A549 treated with dexamethasone at 1 μM for 4 hours (cell line): Measurements from ENCODE around the gene PRPF19. TPM values are rescaled to one million over a fixed set of nuclear protein-coding genes. Genes with fewer than 3 reads are reported as not detected.

ENCODE experiments used
- total RNA-seq: library from RNA; stranded (reverse); fragments of 200-300 nt; extraction: Qiagen RNA extraction; gene quantifications from 5 replicates; pipeline ENCODE4 v1.2.3, GENCODE V29; 2022

PRPF19 gene
- total RNA-seq: 151 to 187 TPM (median 176 TPM) in 5 replicates

GRCh38 chr11:60906132-60906972 is at the start of gene PRPF19:
TSS of gene PRPF19 (minus strand) at chr11:60906585. CDS start at chr11:60906382, 203 bp downstream.

GRCh38 chr11:60951904-60952741 is 45.7 kb upstream of the PRPF19 start, which contains the start of gene SLC15A3:
TSS of gene SLC15A3 (minus strand) at chr11:60952176. CDS start at chr11:60951551, 625 bp downstream.

GRCh38 chr11:60924110-60924905 is 17.9 kb upstream of the PRPF19 start, which contains the start of gene TMEM132A:
TSS of gene TMEM132A (plus strand) at chr11:60924460. CDS start at chr11:60924634, 174 bp downstream.

GRCh38 chr11:60913793-60914632 is 7.6 kb upstream of the PRPF19 start, which contains the start of gene TMEM109:
TSS of gene TMEM109 (plus strand) at chr11:60914158. CDS start at chr11:60919694, 5,536 bp downstream.

GRCh38 chr11:60866911-60867870 is 39.2 kb downstream of the PRPF19 start, which contains the start of gene ZP1:
TSS of gene ZP1 (plus strand) at chr11:60867542. CDS start at chr11:60867562, 20 bp downstream.

GRCh38 chr11:60855726-60856633 is 50.4 kb downstream of the PRPF19 start, which contains the start of gene PTGDR2:
TSS of gene PTGDR2 (minus strand) at chr11:60855950. CDS start at chr11:60853722, 2,228 bp downstream.

GRCh38 chr11:60841797-60842667 is 64.4 kb downstream of the PRPF19 start, which contains the start of gene CCDC86:
TSS of gene CCDC86 (plus strand) at chr11:60842113. CDS start at chr11:60842125, 12 bp downstream.

Other genes with a start within 250 kb of the PRPF19 start
- not detected in 5 replicates for gene MS4A8, start 207.0 kb downstream of the PRPF19 start, total RNA-seq
- gene MS4A18, start 181.9 kb downstream of the PRPF19 start, total RNA-seq: not detected in 5 replicates
- gene MS4A15, start 149.7 kb downstream of the PRPF19 start, total RNA-seq: not detected in 5 replicates
- not detected in 5 replicates for gene MS4A10, start 121.3 kb downstream of the PRPF19 start, total RNA-seq
- gene CCDC86, start 64.5 kb downstream of the PRPF19 start, total RNA-seq: 86.1 to 112 TPM (median 103 TPM) in 5 replicates
- 0.05 to 0.14 TPM (median 0.10 TPM) in 5 replicates for gene PTGDR2, start 50.6 kb downstream of the PRPF19 start, total RNA-seq
- 0.15 to 0.28 TPM (median 0.21 TPM) in 4 of 5 replicates, not detected in the other for gene ZP1, start 39.0 kb downstream of the PRPF19 start, total RNA-seq
- gene TMEM109, start 7.6 kb upstream of the PRPF19 start, total RNA-seq: 106 to 131 TPM (median 121 TPM) in 5 replicates
- 84.1 to 122 TPM (median 116 TPM) in 5 replicates for gene TMEM132A, start 17.9 kb upstream of the PRPF19 start, total RNA-seq
- gene SLC15A3, start 45.6 kb upstream of the PRPF19 start, total RNA-seq: 0.09 TPM in 1 of 5 replicates, not detected in the others
- gene CD6, start 65.1 kb upstream of the PRPF19 start, total RNA-seq: 0.05 to 0.41 TPM (median 0.11 TPM) in 5 replicates
- gene CD5, start 195.9 kb upstream of the PRPF19 start, total RNA-seq: not detected in 5 replicates